Measurements from ENCODE around the gene SENP6. TPM values are rescaled to one million over a fixed set of nuclear protein-coding genes. Genes with fewer than 3 reads are reported as not detected.
"Not testable (repeated sequence)": the region's sequence is repeated elsewhere in the genome, so short reads cannot be mapped to it uniquely, and the experiment has no call there.

The SENP6 gene
- total RNA-seq, 1 experiment from 2014 or later, result 94.9 TPM

DNA sequence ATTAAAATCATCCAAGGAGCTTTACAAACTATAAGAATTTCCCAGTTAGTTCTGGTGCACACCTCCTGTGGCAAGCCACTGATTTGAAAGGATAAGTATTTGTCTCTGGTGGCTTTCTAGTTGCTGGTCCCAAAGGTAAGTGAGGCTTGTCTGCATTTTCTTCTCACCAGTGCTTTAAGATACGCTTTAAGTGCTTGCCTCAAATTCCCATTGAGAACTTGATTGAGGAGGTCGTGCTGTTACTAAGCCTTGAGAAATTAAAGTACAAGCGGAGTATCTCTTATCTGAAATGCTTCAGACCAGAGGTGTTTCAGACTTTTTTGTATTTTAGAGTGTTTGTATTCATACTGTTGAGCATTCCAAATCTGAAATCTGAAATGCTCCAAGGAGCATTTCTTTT lies 117.5 kb downstream of the SENP6 start:
- Mint-ChIP-seq H3K27me3 (ENCODE audit: insufficient read depth, unreplicated experiment) (no peaks in the 10 kb centered on the region), H3K4me3 (ENCODE audit: unreplicated experiment) (no peak overlapping the region), H3K4me1 (ENCODE audit: low read depth, unreplicated experiment) (peaks cover 6% of the 10 kb centered on the region), H3K27ac (ENCODE audit: unreplicated experiment) (no peak overlapping the region), H3K9me3 (ENCODE audit: unreplicated experiment) (no peaks in the 10 kb centered on the region), H3K36me3 (ENCODE audit: insufficient read depth, unreplicated experiment) (peaks cover 15% of the 10 kb centered on the region)
- no peaks in the 10 kb centered on the region for H3K9me3 ChIP-seq
- H3K36me3 ChIP-seq (ENCODE audit: control insufficient read depth, insufficient read depth, low read length), result no peaks in the 10 kb centered on the region
- no TSS peak for BruUV-seq (replicated peaks)
- intact Hi-C loops (cut with micrococcal nuclease; ENCODE audit: unreplicated experiment), result no loop called here
- no peak for TF ChIP-seq CTCF (IDR thresholded peaks at IDR 0.05; ENCODE audit: insufficient read depth in 1 of 2, low read depth in 1 of 2, low read length in 1 of 2, severe bottlenecking in 1 of 2, unreplicated experiment in 1 of 2)
- no peaks in the 10 kb centered on the region for H3K27me3 ChIP-seq (replicated peaks; ENCODE audit: control insufficient read depth, insufficient read depth, low read length)
- H3K4me1 ChIP-seq, result no peaks in the 10 kb centered on the region
- POLR2A ChIA-PET, result no interaction called here
- no peak overlapping the region for H3K4me3 ChIP-seq (ENCODE audit: low read depth, low read length)
- CTCF ChIA-PET, result no interaction called here
- no peak for DNase-seq

- no peaks in the 10 kb centered on the region for H3K36me3 Mint-ChIP-seq (ENCODE audit: insufficient read depth, unreplicated experiment)
- H3K27me3 Mint-ChIP-seq (ENCODE audit: insufficient read depth, unreplicated experiment), result no peaks in the 10 kb centered on the region
- POLR2A ChIA-PET, result no interaction called here
- DNase-seq, result no peak
- no peak overlapping the region for H3K4me3 Mint-ChIP-seq (ENCODE audit: unreplicated experiment)
- H3K4me3 ChIP-seq (ENCODE audit: low read depth, low read length), result no peak overlapping the region
- no peaks in the 10 kb centered on the region for H3K4me1 ChIP-seq
- no TSS peak for BruUV-seq (replicated peaks)
- intact Hi-C loops (cut with micrococcal nuclease; ENCODE audit: unreplicated experiment), result no loop called here
- H3K9me3 ChIP-seq, result no peaks in the 10 kb centered on the region
- CTCF ChIA-PET, result no interaction called here
- no peaks in the 10 kb centered on the region for H3K9me3 Mint-ChIP-seq (ENCODE audit: unreplicated experiment)
- H3K27ac Mint-ChIP-seq (ENCODE audit: unreplicated experiment), result no peak overlapping the region
- peaks cover under 1% of the 10 kb centered on the region for H3K4me1 Mint-ChIP-seq (ENCODE audit: low read depth, unreplicated experiment)
- no peaks in the 10 kb centered on the region for H3K36me3 ChIP-seq (ENCODE audit: control insufficient read depth, insufficient read depth, low read length)
- TF ChIP-seq CTCF (IDR thresholded peaks at IDR 0.05; ENCODE audit: insufficient read depth in 1 of 2, low read depth in 1 of 2, low read length in 1 of 2, severe bottlenecking in 1 of 2, unreplicated experiment in 1 of 2), result no peak
- H3K27me3 ChIP-seq (replicated peaks; ENCODE audit: control insufficient read depth, insufficient read depth, low read length), result no peaks in the 10 kb centered on the region
These were observed 121.7 kb downstream of the SENP6 start for GRCh38 chr6:75723382-75723781.

- no peaks in the 10 kb centered on the region for H3K27me3 ChIP-seq (replicated peaks; ENCODE audit: control insufficient read depth, insufficient read depth, low read length)
- DNase-seq, result no peak
- H3K4me3 ChIP-seq (ENCODE audit: low read depth, low read length), result no peak overlapping the region
- Mint-ChIP-seq H3K9me3 (ENCODE audit: unreplicated experiment) (no peaks in the 10 kb centered on the region), H3K4me1 (ENCODE audit: low read depth, unreplicated experiment) (no peaks in the 10 kb centered on the region), H3K27ac (ENCODE audit: unreplicated experiment) (no peak overlapping the region), H3K36me3 (ENCODE audit: insufficient read depth, unreplicated experiment) (no peaks in the 10 kb centered on the region), H3K4me3 (ENCODE audit: unreplicated experiment) (no peak overlapping the region), H3K27me3 (ENCODE audit: insufficient read depth, unreplicated experiment) (no peaks in the 10 kb centered on the region)
- no peaks in the 10 kb centered on the region for H3K4me1 ChIP-seq
- POLR2A ChIA-PET, result no interaction called here
- H3K36me3 ChIP-seq (ENCODE audit: control insufficient read depth, insufficient read depth, low read length), result no peaks in the 10 kb centered on the region
- intact Hi-C loops (cut with micrococcal nuclease; ENCODE audit: unreplicated experiment), result no loop called here
- no peaks in the 10 kb centered on the region for H3K9me3 ChIP-seq
- no peak for TF ChIP-seq CTCF (IDR thresholded peaks at IDR 0.05; ENCODE audit: insufficient read depth in 1 of 2, low read depth in 1 of 2, low read length in 1 of 2, severe bottlenecking in 1 of 2, unreplicated experiment in 1 of 2)
- CTCF ChIA-PET, result no interaction called here
- BruUV-seq (replicated peaks), result no TSS peak
These were observed 125.5 kb downstream of the SENP6 start for GRCh38 chr6:75727206-75727605.

DNA sequence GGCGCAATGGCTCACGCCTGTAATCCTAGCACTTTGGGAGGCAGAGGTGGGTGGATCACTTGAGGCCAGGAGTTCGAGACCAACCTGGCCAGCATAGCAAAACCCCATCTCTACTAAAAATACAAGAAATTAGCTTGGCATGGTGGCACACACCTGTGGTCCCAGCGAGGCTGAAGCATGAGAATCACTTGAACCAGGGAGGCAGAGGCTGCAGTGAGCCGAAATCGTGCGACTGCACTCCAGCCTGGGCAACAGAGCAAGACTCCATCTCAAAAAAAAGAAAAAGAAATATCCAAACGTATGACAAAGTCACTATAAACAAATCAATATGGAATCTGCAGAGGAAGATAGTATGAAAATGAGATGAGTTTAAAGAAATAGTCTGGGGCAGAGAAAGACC lies 129.3 kb downstream of the SENP6 start:
- H3K27me3 Mint-ChIP-seq (ENCODE audit: insufficient read depth, unreplicated experiment); DNase-seq; H3K36me3 Mint-ChIP-seq (ENCODE audit: insufficient read depth, unreplicated experiment); H3K4me1 ChIP-seq; intact Hi-C loops (cut with micrococcal nuclease; ENCODE audit: unreplicated experiment); H3K9me3 Mint-ChIP-seq (ENCODE audit: unreplicated experiment); BruUV-seq (replicated peaks); H3K36me3 ChIP-seq (ENCODE audit: control insufficient read depth, insufficient read depth, low read length); H3K27me3 ChIP-seq (replicated peaks; ENCODE audit: control insufficient read depth, insufficient read depth, low read length); H3K4me3 ChIP-seq (ENCODE audit: low read depth, low read length); H3K4me1 Mint-ChIP-seq (ENCODE audit: low read depth, unreplicated experiment); H3K4me3 Mint-ChIP-seq (ENCODE audit: unreplicated experiment); H3K27ac Mint-ChIP-seq (ENCODE audit: unreplicated experiment); H3K9me3 ChIP-seq; POLR2A ChIA-PET; CTCF ChIA-PET: not testable (repeated sequence)

All from Caco-2 (cell line).